K562 (cell line): Measurements from ENCODE around the gene KIZ. TPM values are rescaled to one million over a fixed set of nuclear protein-coding genes. Genes with fewer than 3 reads are reported as not detected.
A peak's percentile ranks its signal among the peaks of the same experiment; 100 is the strongest.

Experiments
- ATAC-seq: fragments of 200-7000 bp; cut with Tn5 transposase; 3 replicates; pipeline ENCODE4 v1.9.1; 2020; ENCODE audit warnings: moderate library complexity
- BruUV-seq: library from RNA; stranded (reverse); fragments of 400-500 nt; replicated peaks from 2 replicates; lab custom pipeline; 2021; lab: Mats Ljungman, UMichigan
- CTCF ChIA-PET: fragments of 300-600 bp; formaldehyde crosslinking; extraction: SDS; loops from one replicate; lab custom pipeline; 2021; ENCODE audit warnings: low intra/inter-chr PET ratio; lab: Yijun Ruan, JAX
- POLR2A ChIA-PET: fragments of 300-600, 350-650 bp; sonication (Branson Sonifier 250); formaldehyde crosslinking; extraction: SDS; loops from one replicate; lab custom pipeline; 2021; ENCODE audit warnings: antibody characterized with exemption, inconsistent platforms; lab: Yijun Ruan, JAX
- DNase-seq, 4 experiments: peaks; one replicate each; pipeline versions ENCODE4 v3.0.0 to v3.0.0-alpha.2; 2011 to 2018; ENCODE audit warnings: low spot score in 3 of 4, mixed read lengths in 3 of 4; ENCODE audit errors: extremely low read depth in 1 of 4
- FAIRE-seq: peaks from 2 replicates; lab custom pipeline; 2011; peaks lifted over from hg19 to GRCh38; lab: Jason Lieb, UNC
- H2AFZ ChIP-seq: 2 replicates; pipeline ENCODE4 v1.6.0; 2011; ENCODE audit warnings: low read depth, low read length, control low read depth, inconsistent platforms
- H3K27ac ChIP-seq: fragments of 200-600 bp; 3 replicates; pipeline ENCODE4 v1.8.0; 2011; ENCODE audit warnings: low read depth, mild to moderate bottlenecking, control low read depth, inconsistent platforms, low read length, moderate library complexity, mixed read lengths; ENCODE audit errors: extremely low read depth
- H3K27me3 ChIP-seq, 2 experiments: fragments of 300-600 bp in 1 of 2; 2 replicates in 1 of 2; 3 replicates in 1 of 2; pipeline versions ENCODE4 v1.6.0 to v1.8.0; 2011; ENCODE audit warnings: inconsistent platforms in 2 of 2, low read length in 2 of 2, mild to moderate bottlenecking in 1 of 2, mixed read lengths in 1 of 2, moderate library complexity in 1 of 2; ENCODE audit not compliant: control insufficient read depth in 2 of 2, insufficient read depth in 2 of 2
- H3K36me3 ChIP-seq: fragments of 300-600 bp; 3 replicates; pipeline ENCODE4 v1.8.0; 2011; ENCODE audit warnings: mild to moderate bottlenecking, low read length, inconsistent platforms; ENCODE audit not compliant: control insufficient read depth, insufficient read depth
- H3K4me1 ChIP-seq, 2 experiments: fragments of 200-600 bp in 1 of 2; replicated peaks in 1 of 2; 2 replicates in 1 of 2; 3 replicates in 1 of 2; pipeline versions ENCODE4 v1.5.1 to v1.8.0; 2011; ENCODE audit warnings: inconsistent platforms in 2 of 2, low read length in 2 of 2, mild to moderate bottlenecking in 1 of 2, mixed read lengths in 1 of 2, moderate library complexity in 1 of 2; ENCODE audit not compliant: control insufficient read depth in 2 of 2, insufficient read depth in 2 of 2
- H3K4me2 ChIP-seq: 2 replicates; pipeline ENCODE4 v1.6.1; 2011; ENCODE audit warnings: low read length, control low read depth, inconsistent platforms, mixed read lengths; ENCODE audit not compliant: insufficient read depth
- H3K4me3 ChIP-seq: fragments of 200-600 bp; sonication (generic), shearing (Covaris generic); 2 replicates; pipeline ENCODE4 v1.5.1; 2016; ENCODE audit warnings: control low read depth, inconsistent platforms
- H3K79me2 ChIP-seq: fragments of 200-600 bp; 3 replicates; pipeline ENCODE4 v1.8.0; 2011; ENCODE audit warnings: low read length, inconsistent platforms; ENCODE audit not compliant: control insufficient read depth, insufficient read depth
- H3K9ac ChIP-seq, 2 experiments: 2 replicates each; pipeline versions ENCODE4 v1.6.0 to v1.6.1; 2011; ENCODE audit warnings: low read depth in 2 of 2, low read length in 2 of 2, control low read depth in 1 of 2, inconsistent platforms in 1 of 2, mild to moderate bottlenecking in 1 of 2, mixed read lengths in 1 of 2; ENCODE audit not compliant: insufficient read depth in 1 of 2
- H3K9me1 ChIP-seq: one replicate; pipeline ENCODE4 v1.6.0; 2011; ENCODE audit warnings: inconsistent platforms, mild to moderate bottlenecking, low read length, moderate library complexity; ENCODE audit not compliant: control insufficient read depth, insufficient read depth
- H3K9me3 ChIP-seq: replicated peaks from 2 replicates; pipeline ENCODE4 v1.5.1; 2011; ENCODE audit warnings: low read depth, low read length, inconsistent platforms; ENCODE audit not compliant: control insufficient read depth, insufficient read depth
- H4K20me1 ChIP-seq: replicated peaks from 2 replicates; pipeline ENCODE4 v1.6.1; 2011; ENCODE audit warnings: low read length, inconsistent platforms, mixed read lengths; ENCODE audit not compliant: control insufficient read depth, insufficient read depth
- ARID2 ChIP-seq: fragments of 450-650 bp; IDR thresholded peaks from 2 replicates; pipeline ENCODE4 v1.6.1; 2017; ENCODE audit warnings: antibody characterized with exemption, mild to moderate bottlenecking
- EGR1 ChIP-seq: fragments of 450-650 bp; conservative IDR thresholded peaks from 2 replicates; pipeline ENCODE4 v1.6.1; 2017; ENCODE audit warnings: mild to moderate bottlenecking
- FOSL1 ChIP-seq: fragments of 200-800 bp; sonication (Bioruptor generic); conservative IDR thresholded peaks from 2 replicates; pipeline ENCODE4 v1.6.1; 2016; ENCODE audit warnings: missing genetic modification characterization, missing compliant biosample characterization
- POLR3G ChIP-seq: IDR thresholded peaks from 2 replicates; pipeline ENCODE4 v1.6.1; 2011; ENCODE audit not compliant: insufficient read length, insufficient replicate concordance; ENCODE audit errors: extremely low read depth
- ZNF124 ChIP-seq: sonication (generic); formaldehyde crosslinking; IDR thresholded peaks from 2 replicates; pipeline ENCODE4 v1.8.1; 2022; ENCODE audit warnings: missing genetic modification reagents
- ZNF644 ChIP-seq: fragments of 200-800 bp; sonication (Bioruptor generic); IDR thresholded peaks from 2 replicates; pipeline ENCODE4 v1.6.1; 2016; ENCODE audit warnings: low read depth, missing genetic modification characterization, missing compliant biosample characterization
- WGBS: fragments of 100-300 bp; shearing (Covaris generic); methylation state at CpG from one replicate; pipeline ENCODE4 v1.1.6; 2016; ENCODE audit warnings: low coverage, mixed read lengths; ENCODE audit not compliant: insufficient coverage; ENCODE audit errors: missing lambda C conversion rate; 5-methylcytosine and 5-hydroxymethylcytosine counted together
- in situ Hi-C: fragments of 300-500 bp; cut with MboI; formaldehyde crosslinking; loops from 4 replicates; pipeline ENCODE4 v1.15.0; 2018; ENCODE audit warnings: inconsistent platforms, mixed read lengths
- intact Hi-C: fragments of 100-400 bp; cut with micrococcal nuclease; formaldehyde crosslinking; loops from 2 replicates; pipeline ENCODE4 v1.14.2; 2022
- polyA plus RNA-seq, 8 experiments: library from polyadenylated mRNA; depleted of rRNA in 4 of 8; stranded (reverse) in 5 of 8; unstranded in 3 of 8; fragments of >200 nt; fragmentation: Nextera tagmentation in 2 of 8; fragmentation: Illumina TruSeq in 1 of 8; extraction: Ambion mirVana in 2 of 8; extraction: Trizol in 1 of 8; gene quantifications; 2 replicates each; pipeline versions ENCODE4 v1.2.1 to v1.2.3, GENCODE V29; 2011 to 2014; ENCODE audit warnings: inconsistent platforms in 1 of 8, missing spikeins in 1 of 8
- total RNA-seq, 7 experiments: library from RNA; depleted of rRNA in 6 of 7; stranded (reverse); fragments of >200 nt in 6 of 7; fragmentation: Illumina TruSeq in 2 of 7; extraction: Trizol in 2 of 7; gene quantifications; 2 replicates each; pipeline versions ENCODE4 v1.2.1 to v1.2.3, GENCODE V29; 2011 to 2021; ENCODE audit warnings: low replicate concordance in 1 of 7

Gene KIZ
- total and polyA plus RNA-seq, 9 of the 15 experiments (the other 6 are each of a cell fraction or from before 2014, with no cell fraction given), result 4.9 to 21.1 (median 13.5) TPM

DNA sequence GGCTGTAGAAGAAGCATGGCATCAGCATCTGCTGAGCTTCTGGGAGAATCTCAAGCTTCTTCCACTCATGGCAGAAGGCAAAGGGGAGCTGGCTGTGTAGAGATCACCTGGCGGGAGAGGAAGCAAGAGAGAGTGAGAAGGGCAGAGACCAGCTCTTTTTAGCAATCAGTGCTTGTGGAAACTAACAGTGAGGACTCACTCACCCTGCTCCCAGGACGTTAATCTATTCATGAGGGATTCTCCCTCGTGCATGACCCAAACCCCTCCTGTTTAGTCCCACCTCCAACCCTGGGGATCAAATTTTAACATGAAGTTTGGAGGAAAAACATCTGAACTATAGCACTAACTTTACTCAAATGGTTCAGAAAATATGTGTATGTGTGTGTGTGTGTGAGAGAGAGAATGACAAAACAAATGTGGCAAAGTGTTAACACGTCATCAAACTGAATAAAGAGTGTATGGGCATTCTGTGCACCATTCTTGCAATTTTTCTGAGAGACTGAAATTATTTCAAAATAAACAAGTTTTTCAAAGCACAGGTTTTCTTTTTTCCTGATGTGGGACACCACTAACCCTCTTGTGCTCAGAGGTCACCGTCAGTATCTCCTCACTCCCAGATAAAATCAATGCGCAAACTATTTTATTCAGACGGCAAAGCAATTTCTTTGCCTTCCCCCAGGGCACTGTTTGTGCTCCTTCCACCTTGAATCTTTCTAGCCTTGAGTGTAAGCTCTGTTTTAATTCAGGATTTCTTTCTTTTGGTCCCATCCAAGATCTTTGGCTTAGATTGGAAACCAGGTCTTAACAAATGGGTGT, 154.0 kb downstream of the KIZ start (continued):
- no peak for TF ChIP-seq ARID2
- no peak for TF ChIP-seq ZNF124 (CRISPR knock-in tag)
- no peak for TF ChIP-seq FOSL1 (tag)
- TF ChIP-seq ZNF644 (tag), result no peak

DNA sequence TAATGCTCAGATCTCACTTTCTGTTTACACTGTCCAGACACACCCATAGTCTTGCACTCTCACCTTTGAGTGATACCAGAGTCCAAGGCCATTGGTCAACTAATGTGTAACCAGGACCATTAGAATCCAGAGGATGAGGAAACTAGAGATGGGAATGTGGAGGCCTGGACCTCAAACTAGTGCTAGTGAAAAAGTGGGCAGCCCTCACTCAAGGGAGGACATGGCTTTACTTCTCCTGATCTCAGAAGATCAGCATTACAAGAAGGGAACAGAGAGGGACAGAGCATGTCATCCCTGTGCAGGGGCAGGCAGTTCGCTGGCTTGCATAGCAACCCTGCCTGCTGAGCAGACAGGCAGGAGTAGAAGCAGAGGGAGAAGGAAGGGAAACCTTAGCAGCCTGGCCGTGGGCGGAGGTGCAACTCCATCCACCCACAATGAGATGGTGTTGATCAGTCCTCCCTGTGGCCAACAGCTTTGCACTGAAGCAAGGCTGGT, 154.7 kb downstream of the KIZ start:
- no peak overlapping the region for H3K4me3 ChIP-seq
- FAIRE-seq, result no peak

More for the DNA sequence above, 154.7 kb downstream of the KIZ start:
- Histone ChIP-seq H3K4me1 (no peaks in the 10 kb centered on the region), H3K79me2 (no peaks in the 10 kb centered on the region), H3K9me1 (no peaks in the 10 kb centered on the region), H4K20me1 (no peaks in the 10 kb centered on the region), H3K9ac (no peak overlapping the region), H3K27me3 (no peaks in the 10 kb centered on the region; a peak in 1 of 5 replicates), H2AFZ (no peak overlapping the region), H3K4me2 (no peak overlapping the region), H3K36me3 (no peaks in the 10 kb centered on the region), H3K27ac (no peak overlapping the region), H3K9me3 (no peaks in the 10 kb centered on the region)
- no peak for ATAC-seq
- in situ Hi-C loops (no loop called here), intact Hi-C loops (no loop called here)
- no TSS peak for BruUV-seq
- CTCF ChIA-PET, result no interaction called here
- POLR2A ChIA-PET, result no interaction called here
- no CpG with 5 or more reads among the region's 3 CpGs for WGBS
- DNase-seq, result no peak
- TF ChIP-seq POLR3G (no peak), EGR1 (0 out of 2 replicates have a peak, but pooled peaks have one; percentile 22)
